Adrenal gland (tissue), 5 donors: ENCODE measurements around the gene LCE3D.

Source experiments
- POLR2A ChIP-seq, 2 donors: fragments of 450-650 bp; IDR thresholded peaks; one replicate each; pipeline ENCODE4 v1.6.1; 2017; ENCODE audit warnings: antibody characterized with exemption in 2 of 2, mild to moderate bottlenecking in 2 of 2, moderate library complexity in 1 of 2
- TF ChIP-seq, protein P1 (sequence below), 6 experiments: fragments of 450-650 bp in 4 of 6; fragments of 200-600 bp in 2 of 6; sonication (generic) in 1 of 6; IDR thresholded peaks; 1 replicate in 5 of 6; 2 replicates in 1 of 6; pipeline versions ENCODE4 v1.5.1 to v1.8.0; 2016 to 2021; ENCODE audit warnings: antibody characterized with exemption in 6 of 6, mild to moderate bottlenecking in 2 of 6, moderate library complexity in 1 of 6
- donor health status: DM: no; HTN: no; CAD: no.

GRCh38 chr1:152623203-152623844 lies 43.0 kb upstream of the LCE3D start:
- no peak for TF ChIP-seq POLR2A (IDR thresholded peaks at IDR 0.05)
- TF ChIP-seq, protein P1, sequence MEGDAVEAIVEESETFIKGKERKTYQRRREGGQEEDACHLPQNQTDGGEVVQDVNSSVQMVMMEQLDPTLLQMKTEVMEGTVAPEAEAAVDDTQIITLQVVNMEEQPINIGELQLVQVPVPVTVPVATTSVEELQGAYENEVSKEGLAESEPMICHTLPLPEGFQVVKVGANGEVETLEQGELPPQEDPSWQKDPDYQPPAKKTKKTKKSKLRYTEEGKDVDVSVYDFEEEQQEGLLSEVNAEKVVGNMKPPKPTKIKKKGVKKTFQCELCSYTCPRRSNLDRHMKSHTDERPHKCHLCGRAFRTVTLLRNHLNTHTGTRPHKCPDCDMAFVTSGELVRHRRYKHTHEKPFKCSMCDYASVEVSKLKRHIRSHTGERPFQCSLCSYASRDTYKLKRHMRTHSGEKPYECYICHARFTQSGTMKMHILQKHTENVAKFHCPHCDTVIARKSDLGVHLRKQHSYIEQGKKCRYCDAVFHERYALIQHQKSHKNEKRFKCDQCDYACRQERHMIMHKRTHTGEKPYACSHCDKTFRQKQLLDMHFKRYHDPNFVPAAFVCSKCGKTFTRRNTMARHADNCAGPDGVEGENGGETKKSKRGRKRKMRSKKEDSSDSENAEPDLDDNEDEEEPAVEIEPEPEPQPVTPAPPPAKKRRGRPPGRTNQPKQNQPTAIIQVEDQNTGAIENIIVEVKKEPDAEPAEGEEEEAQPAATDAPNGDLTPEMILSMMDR (IDR thresholded peaks at IDR 0.05) = no peak
